ENCODE measurements around the gene MAMLD1.

Gene MAMLD1

DNA sequence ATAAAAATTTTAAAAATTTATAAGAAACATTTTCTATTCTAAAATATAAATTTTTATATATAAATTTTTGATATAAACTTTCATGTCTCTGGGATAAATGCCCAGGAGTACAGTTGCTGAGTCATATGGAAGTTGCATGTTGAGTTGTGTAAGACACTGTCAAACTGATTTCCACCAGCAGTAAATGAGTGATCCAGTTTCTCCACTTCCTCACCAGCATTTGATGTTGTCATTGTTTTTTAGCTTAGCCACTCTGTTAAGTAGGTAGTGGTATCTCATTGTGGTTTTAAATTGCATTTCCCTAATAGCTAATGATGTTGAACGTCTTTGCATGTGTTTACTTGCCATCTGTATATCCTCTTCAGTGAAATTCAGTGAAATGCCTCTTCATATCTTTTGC is 66.5 kb downstream of the MAMLD1 start:
- peak overlapping the region; percentile 32 for H3K27ac ChIP-seq (ENCODE audit: low read depth, low read length)
- H3K27me3 ChIP-seq (ENCODE audit: insufficient read depth, low read length): no peaks in the 10 kb centered on the region
- no peaks in the 10 kb centered on the region for H3K36me3 ChIP-seq (ENCODE audit: insufficient read depth, low read length)
- no peak overlapping the region for H2AFZ ChIP-seq (ENCODE audit: low read length, unreplicated experiment)
- H3K79me2 ChIP-seq (ENCODE audit: control insufficient read depth, insufficient read depth, low read length, unreplicated experiment): peaks cover 8% of the 10 kb centered on the region
- H3K4me3 ChIP-seq (ENCODE audit: low read depth, low read length): no peak overlapping the region
- H3K4me1 ChIP-seq (ENCODE audit: control insufficient read depth, insufficient read depth, low read length, unreplicated experiment): peaks cover 6% of the 10 kb centered on the region

- Histone ChIP-seq H3K36me3 (ENCODE audit: insufficient read depth, low read length) (no peaks in the 10 kb centered on the region), H2AFZ (ENCODE audit: low read length, unreplicated experiment) (no peak overlapping the region), H3K4me3 (ENCODE audit: low read depth, low read length) (no peak overlapping the region), H3K27ac (ENCODE audit: low read depth, low read length) (peak overlapping the region; percentile 37), H3K4me1 (ENCODE audit: control insufficient read depth, insufficient read depth, low read length, unreplicated experiment) (peaks cover 9% of the 10 kb centered on the region), H3K79me2 (ENCODE audit: control insufficient read depth, insufficient read depth, low read length, unreplicated experiment) (peaks cover 14% of the 10 kb centered on the region), H3K27me3 (ENCODE audit: insufficient read depth, low read length) (no peaks in the 10 kb centered on the region)
These were observed 73.1 kb downstream of the MAMLD1 start for GRCh38 chrX:150436195-150436594.

DNA sequence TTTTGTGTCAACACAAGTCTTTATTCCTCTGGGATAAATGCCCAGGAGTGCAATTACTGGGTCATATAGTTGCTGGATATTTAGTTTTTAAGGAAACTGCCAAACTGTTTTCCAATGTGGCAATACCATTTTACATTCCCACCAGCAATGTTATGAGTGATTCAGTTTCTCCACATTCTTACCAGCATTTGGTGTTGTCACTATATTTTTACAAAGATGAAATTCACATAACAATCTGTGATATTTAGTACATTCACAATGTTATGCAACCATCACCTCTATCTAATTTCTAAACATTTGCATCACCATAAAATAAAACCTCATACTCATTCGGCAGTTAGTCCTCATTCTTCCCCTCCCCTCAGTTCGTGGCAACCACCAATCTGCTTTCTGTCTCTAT is 75.0 kb downstream of the MAMLD1 start:
- no peak overlapping the region for H3K4me3 ChIP-seq (ENCODE audit: low read depth, low read length)
- H2AFZ ChIP-seq (ENCODE audit: low read length, unreplicated experiment): no peak overlapping the region
- H3K27ac ChIP-seq (ENCODE audit: low read depth, low read length): peak overlapping the region; percentile 73
- no peaks in the 10 kb centered on the region for H3K27me3 ChIP-seq (ENCODE audit: insufficient read depth, low read length)
- peaks cover 9% of the 10 kb centered on the region for H3K4me1 ChIP-seq (ENCODE audit: control insufficient read depth, insufficient read depth, low read length, unreplicated experiment)
- H3K79me2 ChIP-seq (ENCODE audit: control insufficient read depth, insufficient read depth, low read length, unreplicated experiment): peaks cover 11% of the 10 kb centered on the region
- no peaks in the 10 kb centered on the region for H3K36me3 ChIP-seq (ENCODE audit: insufficient read depth, low read length)

DNA sequence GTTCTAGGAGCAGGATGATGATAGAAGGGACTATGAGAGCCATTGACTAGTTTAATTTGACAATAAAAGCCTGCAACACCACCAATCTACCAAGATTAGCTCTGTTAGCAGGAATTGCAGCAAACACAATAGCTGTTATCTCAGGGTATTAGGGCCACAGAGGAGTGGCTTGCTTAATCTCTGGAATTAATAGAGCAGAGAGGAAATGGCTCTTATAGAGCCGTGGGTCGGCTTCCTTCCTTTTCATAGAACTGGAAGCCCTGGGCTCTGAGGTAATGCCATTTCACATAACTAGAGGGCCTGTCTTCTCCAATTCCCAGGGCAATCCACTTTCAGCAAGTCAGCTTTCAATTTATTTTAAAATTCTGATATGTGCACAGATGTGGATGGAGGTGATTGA is 83.0 kb downstream of the MAMLD1 start:
- H3K4me1 ChIP-seq (ENCODE audit: control insufficient read depth, insufficient read depth, low read length, unreplicated experiment): no peaks in the 10 kb centered on the region
- no peaks in the 10 kb centered on the region for H3K27me3 ChIP-seq (ENCODE audit: insufficient read depth, low read length)
- no peak overlapping the region for H3K4me3 ChIP-seq (ENCODE audit: low read depth, low read length)
- peaks cover 4% of the 10 kb centered on the region for H3K79me2 ChIP-seq (ENCODE audit: control insufficient read depth, insufficient read depth, low read length, unreplicated experiment)
- H2AFZ ChIP-seq (ENCODE audit: low read length, unreplicated experiment): no peak overlapping the region
- H3K27ac ChIP-seq (ENCODE audit: low read depth, low read length): no peak overlapping the region
- no peaks in the 10 kb centered on the region for H3K36me3 ChIP-seq (ENCODE audit: insufficient read depth, low read length)

DNA sequence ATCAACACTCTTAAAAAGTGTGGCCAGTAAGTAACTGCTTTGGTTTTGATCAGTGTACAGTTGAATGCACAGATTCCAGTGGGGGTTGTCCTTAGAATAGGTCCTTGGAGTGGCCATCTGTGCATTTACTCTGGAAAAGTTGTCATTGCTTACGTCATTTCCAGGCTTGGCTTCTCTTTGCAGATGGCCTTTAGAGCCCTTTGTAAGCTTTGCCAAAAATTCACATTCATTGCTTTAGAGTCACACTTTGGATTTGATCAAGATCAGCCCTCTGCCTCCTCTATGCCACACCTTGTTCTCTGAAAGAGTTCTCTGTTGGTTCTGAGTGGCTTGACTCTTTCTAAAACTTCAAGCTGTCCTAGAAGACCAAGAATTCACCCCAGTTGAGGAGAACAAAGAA is 83.9 kb downstream of the MAMLD1 start:
- no peaks in the 10 kb centered on the region for H3K4me1 ChIP-seq (ENCODE audit: control insufficient read depth, insufficient read depth, low read length, unreplicated experiment)
- no peak overlapping the region for H3K27ac ChIP-seq (ENCODE audit: low read depth, low read length)
- H3K79me2 ChIP-seq (ENCODE audit: control insufficient read depth, insufficient read depth, low read length, unreplicated experiment): peaks cover 4% of the 10 kb centered on the region
- no peaks in the 10 kb centered on the region for H3K27me3 ChIP-seq (ENCODE audit: insufficient read depth, low read length)
- H3K4me3 ChIP-seq (ENCODE audit: low read depth, low read length): no peak overlapping the region
- H2AFZ ChIP-seq (ENCODE audit: low read length, unreplicated experiment): no peak overlapping the region
- H3K36me3 ChIP-seq (ENCODE audit: insufficient read depth, low read length): no peaks in the 10 kb centered on the region

DNA sequence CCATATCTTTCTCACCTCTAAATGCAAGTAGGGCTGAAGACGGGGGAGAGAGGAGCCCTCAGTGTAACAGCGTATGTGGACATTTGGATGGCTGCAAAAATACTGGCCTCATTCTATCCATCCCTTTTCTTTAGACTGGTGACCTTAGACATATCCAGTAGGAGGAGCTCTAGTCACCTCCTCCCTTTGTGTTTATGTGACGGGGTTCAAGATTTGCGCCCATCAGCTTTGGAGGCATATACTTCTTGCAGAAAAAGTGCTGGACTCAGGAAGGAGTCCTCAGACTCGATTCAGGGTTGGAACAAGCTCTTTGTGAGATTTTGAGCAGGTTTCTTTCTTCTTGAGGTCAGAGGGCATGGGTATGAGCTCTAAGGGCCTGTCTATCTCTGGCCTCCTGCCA is 86.2 kb downstream of the MAMLD1 start:
- H2AFZ ChIP-seq (ENCODE audit: low read length, unreplicated experiment): no peak overlapping the region
- no peak overlapping the region for H3K4me3 ChIP-seq (ENCODE audit: low read depth, low read length)

GRCh38 chrX:150450519-150451177 is 87.5 kb downstream of the MAMLD1 start:
- no peaks in the 10 kb centered on the region for H3K36me3 ChIP-seq (ENCODE audit: insufficient read depth, low read length)
- no peaks in the 10 kb centered on the region for H3K79me2 ChIP-seq (ENCODE audit: control insufficient read depth, insufficient read depth, low read length, unreplicated experiment)
- no peak overlapping the region for H3K27ac ChIP-seq (ENCODE audit: low read depth, low read length)
- H3K4me3 ChIP-seq (ENCODE audit: low read depth, low read length): no peak overlapping the region
- H2AFZ ChIP-seq (ENCODE audit: low read length, unreplicated experiment): no peak overlapping the region
- H3K4me1 ChIP-seq (ENCODE audit: control insufficient read depth, insufficient read depth, low read length, unreplicated experiment): no peaks in the 10 kb centered on the region
- no peaks in the 10 kb centered on the region for H3K27me3 ChIP-seq (ENCODE audit: insufficient read depth, low read length)

More for the DNA sequence above, 86.2 kb downstream of the MAMLD1 start:
- Histone ChIP-seq H3K27me3 (ENCODE audit: insufficient read depth, low read length) (no peaks in the 10 kb centered on the region), H3K36me3 (ENCODE audit: insufficient read depth, low read length) (no peaks in the 10 kb centered on the region), H3K27ac (ENCODE audit: low read depth, low read length) (no peak overlapping the region), H3K4me1 (ENCODE audit: control insufficient read depth, insufficient read depth, low read length, unreplicated experiment) (no peaks in the 10 kb centered on the region), H3K79me2 (ENCODE audit: control insufficient read depth, insufficient read depth, low read length, unreplicated experiment) (no peaks in the 10 kb centered on the region)

- Histone ChIP-seq H3K36me3 (ENCODE audit: insufficient read depth, low read length) (no peaks in the 10 kb centered on the region), H3K4me1 (ENCODE audit: control insufficient read depth, insufficient read depth, low read length, unreplicated experiment) (no peaks in the 10 kb centered on the region), H2AFZ (ENCODE audit: low read length, unreplicated experiment) (no peak overlapping the region), H3K27ac (ENCODE audit: low read depth, low read length) (no peak overlapping the region), H3K4me3 (ENCODE audit: low read depth, low read length) (no peak overlapping the region), H3K27me3 (ENCODE audit: insufficient read depth, low read length) (no peaks in the 10 kb centered on the region), H3K79me2 (ENCODE audit: control insufficient read depth, insufficient read depth, low read length, unreplicated experiment) (no peaks in the 10 kb centered on the region)
These were observed 88.8 kb downstream of the MAMLD1 start for GRCh38 chrX:150451953-150452352.

- no peaks in the 10 kb centered on the region for H3K4me1 ChIP-seq (ENCODE audit: control insufficient read depth, insufficient read depth, low read length, unreplicated experiment)
- no peaks in the 10 kb centered on the region for H3K27me3 ChIP-seq (ENCODE audit: insufficient read depth, low read length)
- H3K27ac ChIP-seq (ENCODE audit: low read depth, low read length): no peak overlapping the region
- no peak overlapping the region for H3K4me3 ChIP-seq (ENCODE audit: low read depth, low read length)
- no peaks in the 10 kb centered on the region for H3K79me2 ChIP-seq (ENCODE audit: control insufficient read depth, insufficient read depth, low read length, unreplicated experiment)
- no peak overlapping the region for H2AFZ ChIP-seq (ENCODE audit: low read length, unreplicated experiment)
- H3K36me3 ChIP-seq (ENCODE audit: insufficient read depth, low read length): no peaks in the 10 kb centered on the region
These were observed 91.0 kb downstream of the MAMLD1 start for GRCh38 chrX:150454083-150454482.

DNA sequence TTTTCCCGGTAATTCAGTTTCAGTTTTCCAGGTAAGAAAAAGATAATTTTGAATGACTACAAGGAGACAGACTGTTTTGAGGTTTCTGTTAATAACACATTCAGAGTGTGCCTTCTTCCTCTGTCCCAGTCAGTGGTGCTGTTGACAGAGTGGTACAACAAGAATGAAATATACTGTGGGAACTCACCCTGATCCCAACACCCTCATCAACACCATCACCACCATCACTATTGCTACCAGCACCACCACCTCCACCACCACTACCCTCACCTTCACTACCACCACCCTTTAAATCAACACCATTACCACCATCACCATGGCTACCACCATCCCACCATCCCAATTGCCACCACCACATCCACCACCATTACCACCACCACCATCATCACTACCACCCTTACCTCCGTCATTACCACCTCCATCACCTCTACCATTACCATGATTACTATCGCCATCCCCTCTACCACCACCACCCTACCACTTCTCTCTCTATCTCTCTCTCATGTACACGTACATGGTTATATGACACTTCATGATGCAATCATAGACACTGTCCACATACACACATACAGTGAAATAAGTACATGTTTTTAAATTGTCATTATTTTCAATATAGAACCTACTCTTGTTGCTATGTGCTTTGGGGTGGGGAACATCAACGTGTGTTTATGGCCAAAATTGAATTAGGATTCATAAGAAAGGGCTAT is 91.5 kb downstream of the MAMLD1 start:
- Histone ChIP-seq H3K4me3 (ENCODE audit: low read depth, low read length) (no peak overlapping the region), H3K36me3 (ENCODE audit: insufficient read depth, low read length) (no peaks in the 10 kb centered on the region), H3K27ac (ENCODE audit: low read depth, low read length) (no peak overlapping the region)

GRCh38 chrX:150455215-150455608 is 92.1 kb downstream of the MAMLD1 start:
- Histone ChIP-seq H3K36me3 (ENCODE audit: insufficient read depth, low read length) (no peaks in the 10 kb centered on the region), H2AFZ (ENCODE audit: low read length, unreplicated experiment) (no peak overlapping the region), H3K27me3 (ENCODE audit: insufficient read depth, low read length) (no peaks in the 10 kb centered on the region), H3K4me3 (ENCODE audit: low read depth, low read length) (no peak overlapping the region), H3K27ac (ENCODE audit: low read depth, low read length) (no peak overlapping the region), H3K79me2 (ENCODE audit: control insufficient read depth, insufficient read depth, low read length, unreplicated experiment) (no peaks in the 10 kb centered on the region), H3K4me1 (ENCODE audit: control insufficient read depth, insufficient read depth, low read length, unreplicated experiment) (no peaks in the 10 kb centered on the region)

More for the DNA sequence above, 91.5 kb downstream of the MAMLD1 start:
- H3K27me3 ChIP-seq (ENCODE audit: insufficient read depth, low read length): no peaks in the 10 kb centered on the region
- H3K4me1 ChIP-seq (ENCODE audit: control insufficient read depth, insufficient read depth, low read length, unreplicated experiment): no peaks in the 10 kb centered on the region
- no peak overlapping the region for H2AFZ ChIP-seq (ENCODE audit: low read length, unreplicated experiment)
- no peaks in the 10 kb centered on the region for H3K79me2 ChIP-seq (ENCODE audit: control insufficient read depth, insufficient read depth, low read length, unreplicated experiment)

Data from ACC112 (cell line).